ENCODE measurements around the gene ADCY5.

ADCY5 gene

GRCh38 chr3:123410149-123410515 lies 38.8 kb downstream of the ADCY5 start:
- H3K27ac ChIP-seq (ENCODE audit: insufficient read depth, low read length, poor library complexity, severe bottlenecking), result no peak overlapping the region
- no peaks in the 10 kb centered on the region for H3K36me3 ChIP-seq (ENCODE audit: control insufficient read depth, insufficient read depth, low read length)
- no peaks in the 10 kb centered on the region for H3K9me3 ChIP-seq (ENCODE audit: control insufficient read depth, low read length)
- H3K27me3 ChIP-seq (replicated peaks; ENCODE audit: control insufficient read depth, insufficient read depth, low read length, poor library complexity, severe bottlenecking), result no peaks in the 10 kb centered on the region
- no peak overlapping the region for H3K4me3 ChIP-seq (ENCODE audit: insufficient read depth, low read depth, low read length, poor library complexity, severe bottlenecking)
- no peaks in the 10 kb centered on the region for H3K4me1 ChIP-seq (ENCODE audit: control insufficient read depth, insufficient read depth, low read length, poor library complexity, severe bottlenecking)
- no peak for DNase-seq

GRCh38 chr3:123409443-123410148 lies 39.3 kb downstream of the ADCY5 start:
- Histone ChIP-seq H3K4me1 (ENCODE audit: control insufficient read depth, insufficient read depth, low read length, poor library complexity, severe bottlenecking) (no peaks in the 10 kb centered on the region), H3K36me3 (ENCODE audit: control insufficient read depth, insufficient read depth, low read length) (no peaks in the 10 kb centered on the region), H3K9me3 (ENCODE audit: control insufficient read depth, low read length) (no peaks in the 10 kb centered on the region), H3K4me3 (ENCODE audit: insufficient read depth, low read depth, low read length, poor library complexity, severe bottlenecking) (no peak overlapping the region), H3K27ac (ENCODE audit: insufficient read depth, low read length, poor library complexity, severe bottlenecking) (no peak overlapping the region), H3K27me3 (replicated peaks; ENCODE audit: control insufficient read depth, insufficient read depth, low read length, poor library complexity, severe bottlenecking) (no peaks in the 10 kb centered on the region)
- DNase-seq, result no peak

DNA sequence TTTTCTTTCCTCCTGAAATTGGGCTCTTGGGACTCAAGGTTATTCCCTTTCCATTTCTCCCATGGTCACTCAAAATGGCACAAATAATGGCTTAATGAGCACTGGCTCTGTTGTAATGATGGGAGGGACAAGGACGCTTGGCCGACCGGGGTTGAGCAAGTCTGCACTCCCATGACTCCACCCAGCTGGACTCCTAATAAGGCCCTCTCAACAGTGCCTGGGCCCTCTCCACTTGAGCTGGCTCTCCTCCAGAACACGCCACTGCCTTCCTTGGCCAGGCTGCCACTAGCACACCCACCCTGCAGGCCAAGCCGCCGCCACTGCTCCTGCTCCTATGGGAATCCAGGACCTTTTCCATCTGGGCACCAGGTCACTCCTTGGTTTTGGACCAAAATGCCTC lies 42.3 kb downstream of the ADCY5 start:
- H3K4me3 ChIP-seq (ENCODE audit: insufficient read depth, low read depth, low read length, poor library complexity, severe bottlenecking), result no peak overlapping the region
- H3K36me3 ChIP-seq (ENCODE audit: control insufficient read depth, insufficient read depth, low read length), result no peaks in the 10 kb centered on the region
- DNase-seq, result no peak
- H3K27me3 ChIP-seq (replicated peaks; ENCODE audit: control insufficient read depth, insufficient read depth, low read length, poor library complexity, severe bottlenecking), result no peaks in the 10 kb centered on the region
- no peak overlapping the region for H3K27ac ChIP-seq (ENCODE audit: insufficient read depth, low read length, poor library complexity, severe bottlenecking)
- H3K4me1 ChIP-seq (ENCODE audit: control insufficient read depth, insufficient read depth, low read length, poor library complexity, severe bottlenecking), result no peaks in the 10 kb centered on the region
- no peaks in the 10 kb centered on the region for H3K9me3 ChIP-seq (ENCODE audit: control insufficient read depth, low read length)

- no peak for DNase-seq
- no peaks in the 10 kb centered on the region for H3K4me1 ChIP-seq (ENCODE audit: control insufficient read depth, insufficient read depth, low read length, poor library complexity, severe bottlenecking)
- H3K27me3 ChIP-seq (replicated peaks; ENCODE audit: control insufficient read depth, insufficient read depth, low read length, poor library complexity, severe bottlenecking), result no peaks in the 10 kb centered on the region
- no peaks in the 10 kb centered on the region for H3K9me3 ChIP-seq (ENCODE audit: control insufficient read depth, low read length)
- no peak overlapping the region for H3K27ac ChIP-seq (ENCODE audit: insufficient read depth, low read length, poor library complexity, severe bottlenecking)
- no peaks in the 10 kb centered on the region for H3K36me3 ChIP-seq (ENCODE audit: control insufficient read depth, insufficient read depth, low read length)
- no peak overlapping the region for H3K4me3 ChIP-seq (ENCODE audit: insufficient read depth, low read depth, low read length, poor library complexity, severe bottlenecking)
Measured at GRCh38 chr3:123405936-123406510, 42.9 kb downstream of the ADCY5 start.

GRCh38 chr3:123405021-123405420 lies 43.9 kb downstream of the ADCY5 start:
- no peak for DNase-seq
- H3K27me3 ChIP-seq (replicated peaks; ENCODE audit: control insufficient read depth, insufficient read depth, low read length, poor library complexity, severe bottlenecking), result no peaks in the 10 kb centered on the region
- no peaks in the 10 kb centered on the region for H3K9me3 ChIP-seq (ENCODE audit: control insufficient read depth, low read length)
- no peak overlapping the region for H3K4me3 ChIP-seq (ENCODE audit: insufficient read depth, low read depth, low read length, poor library complexity, severe bottlenecking)
- no peaks in the 10 kb centered on the region for H3K4me1 ChIP-seq (ENCODE audit: control insufficient read depth, insufficient read depth, low read length, poor library complexity, severe bottlenecking)
- no peak overlapping the region for H3K27ac ChIP-seq (ENCODE audit: insufficient read depth, low read length, poor library complexity, severe bottlenecking)
- no peaks in the 10 kb centered on the region for H3K36me3 ChIP-seq (ENCODE audit: control insufficient read depth, insufficient read depth, low read length)

DNA sequence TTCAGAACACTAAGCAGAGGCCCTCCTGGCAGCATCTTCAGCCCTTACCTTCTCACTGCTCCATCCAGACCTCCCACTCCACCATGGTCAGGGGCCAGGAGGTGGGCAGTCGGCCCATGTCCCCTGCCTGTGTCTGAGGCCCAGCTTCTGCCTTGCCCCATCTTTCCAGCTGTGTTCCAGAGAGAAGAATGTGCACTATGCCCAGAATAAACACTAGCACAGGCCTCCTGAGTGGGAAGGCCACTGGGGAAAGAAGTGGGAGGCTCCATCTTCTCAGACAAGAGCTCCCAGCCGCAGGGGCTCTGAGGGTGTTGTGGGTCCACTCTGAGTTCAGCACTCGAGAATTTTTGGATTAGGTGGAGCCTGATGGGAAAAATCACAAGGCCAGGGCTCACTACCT lies 44.5 kb downstream of the ADCY5 start:
- H3K36me3 ChIP-seq (ENCODE audit: control insufficient read depth, insufficient read depth, low read length), result no peaks in the 10 kb centered on the region
- no peak overlapping the region for H3K4me3 ChIP-seq (ENCODE audit: insufficient read depth, low read depth, low read length, poor library complexity, severe bottlenecking)
- no peak for DNase-seq
- no peak overlapping the region for H3K27ac ChIP-seq (ENCODE audit: insufficient read depth, low read length, poor library complexity, severe bottlenecking)
- H3K4me1 ChIP-seq (ENCODE audit: control insufficient read depth, insufficient read depth, low read length, poor library complexity, severe bottlenecking), result no peaks in the 10 kb centered on the region
- H3K9me3 ChIP-seq (ENCODE audit: control insufficient read depth, low read length), result no peaks in the 10 kb centered on the region
- H3K27me3 ChIP-seq (replicated peaks; ENCODE audit: control insufficient read depth, insufficient read depth, low read length, poor library complexity, severe bottlenecking), result no peaks in the 10 kb centered on the region

- Histone ChIP-seq H3K4me3 (ENCODE audit: insufficient read depth, low read depth, low read length, poor library complexity, severe bottlenecking) (no peak overlapping the region), H3K27me3 (replicated peaks; ENCODE audit: control insufficient read depth, insufficient read depth, low read length, poor library complexity, severe bottlenecking) (no peaks in the 10 kb centered on the region), H3K9me3 (ENCODE audit: control insufficient read depth, low read length) (no peaks in the 10 kb centered on the region), H3K36me3 (ENCODE audit: control insufficient read depth, insufficient read depth, low read length) (no peaks in the 10 kb centered on the region), H3K4me1 (ENCODE audit: control insufficient read depth, insufficient read depth, low read length, poor library complexity, severe bottlenecking) (no peaks in the 10 kb centered on the region), H3K27ac (ENCODE audit: insufficient read depth, low read length, poor library complexity, severe bottlenecking) (no peak overlapping the region)
- DNase-seq, result no peak
Measured at GRCh38 chr3:123401836-123402530, 46.9 kb downstream of the ADCY5 start.

- H3K36me3 ChIP-seq (ENCODE audit: control insufficient read depth, insufficient read depth, low read length), result no peaks in the 10 kb centered on the region
- no peaks in the 10 kb centered on the region for H3K4me1 ChIP-seq (ENCODE audit: control insufficient read depth, insufficient read depth, low read length, poor library complexity, severe bottlenecking)
- no peak for DNase-seq
- no peak overlapping the region for H3K4me3 ChIP-seq (ENCODE audit: insufficient read depth, low read depth, low read length, poor library complexity, severe bottlenecking)
- H3K27me3 ChIP-seq (replicated peaks; ENCODE audit: control insufficient read depth, insufficient read depth, low read length, poor library complexity, severe bottlenecking), result no peaks in the 10 kb centered on the region
- H3K27ac ChIP-seq (ENCODE audit: insufficient read depth, low read length, poor library complexity, severe bottlenecking), result no peak overlapping the region
- H3K9me3 ChIP-seq (ENCODE audit: control insufficient read depth, low read length), result no peaks in the 10 kb centered on the region
Measured at GRCh38 chr3:123400169-123400568, 48.7 kb downstream of the ADCY5 start.

DNA sequence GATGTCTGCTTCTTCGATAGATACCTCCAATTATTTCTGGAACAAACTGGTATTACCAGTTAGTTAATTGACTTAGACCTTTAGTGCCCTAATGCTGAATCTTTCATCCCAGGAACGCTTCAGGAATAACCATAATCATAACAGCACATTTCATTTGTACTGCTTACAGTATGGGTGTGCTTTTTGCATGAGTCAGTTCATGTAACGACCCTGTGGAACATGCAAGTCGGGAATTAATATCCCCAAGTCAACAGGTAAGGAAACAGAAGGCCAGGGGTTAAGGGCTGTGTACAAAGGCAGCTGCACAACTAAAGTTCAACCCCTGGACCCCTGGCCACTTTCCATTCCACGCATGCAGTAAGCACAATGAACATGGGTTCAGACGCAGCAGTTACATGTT lies 49.2 kb downstream of the ADCY5 start:
- Histone ChIP-seq H3K4me3 (ENCODE audit: insufficient read depth, low read depth, low read length, poor library complexity, severe bottlenecking) (no peak overlapping the region), H3K27ac (ENCODE audit: insufficient read depth, low read length, poor library complexity, severe bottlenecking) (no peak overlapping the region), H3K4me1 (ENCODE audit: control insufficient read depth, insufficient read depth, low read length, poor library complexity, severe bottlenecking) (no peaks in the 10 kb centered on the region), H3K9me3 (ENCODE audit: control insufficient read depth, low read length) (no peaks in the 10 kb centered on the region), H3K36me3 (ENCODE audit: control insufficient read depth, insufficient read depth, low read length) (no peaks in the 10 kb centered on the region), H3K27me3 (replicated peaks; ENCODE audit: control insufficient read depth, insufficient read depth, low read length, poor library complexity, severe bottlenecking) (no peaks in the 10 kb centered on the region)
- DNase-seq, result no peak

Measured in effector memory CD4-positive, alpha-beta T cell (primary cell).